Heart left ventricle (tissue), 13 donors: ENCODE measurements around the gene ALX3.

Source experiments
- POLR2A ChIP-seq, 2 donors: fragments of 450-650 bp; IDR thresholded peaks; one replicate each; pipeline ENCODE4 v1.6.1; 2017; ENCODE audit warnings: antibody characterized with exemption in 2 of 2, mild to moderate bottlenecking in 2 of 2, moderate library complexity in 2 of 2
- TF ChIP-seq, protein P1 (sequence below), 12 donors: fragments of 200-600 bp; sonication (generic) in 4 of 12; IDR thresholded peaks; one replicate each; pipeline versions ENCODE4 v1.5.0 to v1.8.0; 2018 to 2022; ENCODE audit warnings: antibody characterized with exemption in 12 of 12, mild to moderate bottlenecking in 5 of 12
- donor health status: ischemic (EF 13 %, LVEDD 7.1; RV severe dilation, severe dysfunction).
- donor health status: DM: no; HTN: yes; CAD: no.
- donor health status: DM: no; HTN: no; CAD: no.
- donor health status: ischemic (EF 25% LVEDD 6.9; RV normal size, moderate dysfunction).
- donor health status: ischemic (EF 25% LVEDD 5.7; RV mildly dilated, moderate dysfunction).
- donor health status: ischemic (EF 35%, LVEDD 5.7; RV mildly dilated, moderate dysfunction).
- donor health status: nonischemic (EF 11% LVEDD 7.7; RV severe dilation, severe dysfunction).
- donor health status: DM: yes; HTN: yes; CAD: no.
- donor health status: PGD.
- donor health status: ischemic (EF 29% LVEDD 5.4; RV normal size, mild dysfunction).
- donor health status: nonischemic (EF 23%, LVEDD 6.1; RV moderate dilation, normal function).

- TF ChIP-seq POLR2A (IDR thresholded peaks at IDR 0.05) = no peak
- TF ChIP-seq, protein P1, sequence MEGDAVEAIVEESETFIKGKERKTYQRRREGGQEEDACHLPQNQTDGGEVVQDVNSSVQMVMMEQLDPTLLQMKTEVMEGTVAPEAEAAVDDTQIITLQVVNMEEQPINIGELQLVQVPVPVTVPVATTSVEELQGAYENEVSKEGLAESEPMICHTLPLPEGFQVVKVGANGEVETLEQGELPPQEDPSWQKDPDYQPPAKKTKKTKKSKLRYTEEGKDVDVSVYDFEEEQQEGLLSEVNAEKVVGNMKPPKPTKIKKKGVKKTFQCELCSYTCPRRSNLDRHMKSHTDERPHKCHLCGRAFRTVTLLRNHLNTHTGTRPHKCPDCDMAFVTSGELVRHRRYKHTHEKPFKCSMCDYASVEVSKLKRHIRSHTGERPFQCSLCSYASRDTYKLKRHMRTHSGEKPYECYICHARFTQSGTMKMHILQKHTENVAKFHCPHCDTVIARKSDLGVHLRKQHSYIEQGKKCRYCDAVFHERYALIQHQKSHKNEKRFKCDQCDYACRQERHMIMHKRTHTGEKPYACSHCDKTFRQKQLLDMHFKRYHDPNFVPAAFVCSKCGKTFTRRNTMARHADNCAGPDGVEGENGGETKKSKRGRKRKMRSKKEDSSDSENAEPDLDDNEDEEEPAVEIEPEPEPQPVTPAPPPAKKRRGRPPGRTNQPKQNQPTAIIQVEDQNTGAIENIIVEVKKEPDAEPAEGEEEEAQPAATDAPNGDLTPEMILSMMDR (IDR thresholded peaks at IDR 0.05) = no peak
Observed at GRCh38 chr1:110064576-110065337, 5.7 kb downstream of the ALX3 start.
